A549 (cell line): ENCODE results near the gene PTGDS. TPM values are rescaled to one million over a fixed set of nuclear protein-coding genes. Genes with fewer than 3 reads are reported as not detected.

Experiments
- ATAC-seq, 2 experiments: fragments of 200-7000 bp in 1 of 2; fragments of >200 bp in 1 of 2; cut with Nextera tagmentation in 1 of 2; cut with Tn5 transposase in 1 of 2; 3 replicates each; pipeline versions ENCODE4 v1.8.0 to v1.9.1; 2018 to 2020; ENCODE audit warnings: mild to moderate bottlenecking in 1 of 2, moderate library complexity in 1 of 2
- CTCF ChIA-PET: fragments of 300-600 bp; sonication (Branson Sonifier 250); formaldehyde crosslinking; extraction: SDS; loops from one replicate; lab custom pipeline; 2021; ENCODE audit warnings: antibody characterized with exemption, inconsistent platforms; lab: Yijun Ruan, JAX
- POLR2A ChIA-PET: fragments of 350-600 bp; formaldehyde crosslinking; extraction: SDS; loops from one replicate; lab custom pipeline; 2021; ENCODE audit warnings: antibody characterized with exemption, inconsistent platforms; lab: Yijun Ruan, JAX
- DNase-seq, 2 experiments: peaks; one replicate each; pipeline versions ENCODE4 v3.0.0 to v3.0.0-alpha.2; 2011 to 2016; ENCODE audit warnings: low read depth in 1 of 2, low spot score in 1 of 2
- FAIRE-seq: peaks from 2 replicates; lab custom pipeline; 2011; peaks lifted over from hg19 to GRCh38; lab: Jason Lieb, UNC
- H3K27ac ChIP-seq, 2 experiments: fragments of >200 bp; sonication (Bioruptor Twin); formaldehyde crosslinking; 3 replicates each; pipeline ENCODE4 v1.5.1; 2016 to 2017
- H3K4me1 ChIP-seq: fragments of >200 bp; sonication (Bioruptor Twin); formaldehyde crosslinking; 3 replicates; pipeline ENCODE4 v1.6.1; 2016
- H3K4me2 ChIP-seq: fragments of >200 bp; sonication (Bioruptor Twin); formaldehyde crosslinking; 3 replicates; pipeline ENCODE4 v1.6.1; 2016
- H3K4me3 ChIP-seq: fragments of >200 bp; sonication (Bioruptor Twin); formaldehyde crosslinking; 3 replicates; pipeline ENCODE4 v1.5.1; 2016
- H3K9me3 ChIP-seq: fragments of >200 bp; sonication (Bioruptor Twin); formaldehyde crosslinking; 3 replicates; pipeline ENCODE4 v1.6.1; 2016
- BHLHE40 ChIP-seq: IDR thresholded peaks from 2 replicates; pipeline ENCODE4 v1.6.1; 2012; ENCODE audit warnings: low read depth, low read length, inconsistent platforms
- CBX8 ChIP-seq: fragments of 200-600 bp; sonication (generic); IDR thresholded peaks from 2 replicates; pipeline ENCODE4 v1.6.1; 2016
- CEBPB ChIP-seq, 2 experiments: fragments of >200 bp in 1 of 2; sonication (Bioruptor Twin) in 1 of 2; formaldehyde crosslinking in 1 of 2; IDR thresholded peaks; 2 replicates each; pipeline ENCODE4 v1.6.1; 2012 to 2016
- CHD2 ChIP-seq: fragments of 150-350 bp; IDR thresholded peaks from 2 replicates; pipeline ENCODE4 v1.6.1; 2014; ENCODE audit warnings: low read length; ENCODE audit not compliant: partially characterized antibody
- EHF ChIP-seq: fragments of 250-450 bp; sonication (Bioruptor Pico); IDR thresholded peaks from 2 replicates; pipeline ENCODE4 v1.5.0; 2020; ENCODE audit warnings: mild to moderate bottlenecking
- EHMT2 ChIP-seq: fragments of 200-600 bp; sonication (generic); IDR thresholded peaks from 2 replicates; pipeline ENCODE4 v1.6.1; 2016; ENCODE audit warnings: antibody characterized with exemption, low read depth, mild to moderate bottlenecking, moderate library complexity
- FOSL2 ChIP-seq, 2 experiments: fragments of 450-650 bp in 1 of 2; fragments of >200 bp in 1 of 2; sonication (Bioruptor Twin) in 1 of 2; formaldehyde crosslinking; IDR thresholded peaks; 2 replicates each; pipeline versions ENCODE4 v1.5.0 to v1.6.1; 2016 to 2020; ENCODE audit warnings: mild to moderate bottlenecking in 1 of 2, moderate library complexity in 1 of 2
- GATA3 ChIP-seq: IDR thresholded peaks from 2 replicates; pipeline ENCODE4 v1.6.1; 2012; ENCODE audit warnings: borderline replicate concordance
- KDM5A ChIP-seq: fragments of 200-600 bp; sonication (generic); IDR thresholded peaks from 2 replicates; pipeline ENCODE4 v1.6.1; 2016; ENCODE audit warnings: antibody characterized with exemption, mild to moderate bottlenecking
- MAZ ChIP-seq: fragments of 150-350 bp; IDR thresholded peaks from 2 replicates; pipeline ENCODE4 v1.6.1; 2014; ENCODE audit warnings: antibody characterized with exemption, low read depth, low read length, borderline replicate concordance
- MYC ChIP-seq: IDR thresholded peaks from 2 replicates; pipeline ENCODE4 v1.6.1; 2012; ENCODE audit warnings: mild to moderate bottlenecking, inconsistent platforms, low read length, improper control_type of control experiment, borderline replicate concordance
- POLR2A ChIP-seq: IDR thresholded peaks from 2 replicates; pipeline ENCODE4 v1.6.1; 2012; ENCODE audit warnings: mild to moderate bottlenecking, low read length
- RCOR1 ChIP-seq: fragments of 150-350 bp; IDR thresholded peaks from 2 replicates; pipeline ENCODE4 v1.6.1; 2014; ENCODE audit warnings: antibody characterized with exemption, low read length, low read depth
- RFX5 ChIP-seq: fragments of 450-650 bp; IDR thresholded peaks from 2 replicates; pipeline ENCODE4 v1.7.1; 2014; ENCODE audit warnings: antibody characterized with exemption, mild to moderate bottlenecking, moderate library complexity
- RNF2 ChIP-seq: fragments of 200-600 bp; sonication (generic); IDR thresholded peaks from 2 replicates; pipeline ENCODE4 v1.6.1; 2016; ENCODE audit warnings: low read depth, mild to moderate bottlenecking, antibody characterized with exemption, moderate library complexity, borderline replicate concordance
- SMC3 ChIP-seq: fragments of >200 bp; sonication (Bioruptor Twin); formaldehyde crosslinking; IDR thresholded peaks from 3 replicates; pipeline ENCODE4 v1.6.1; 2018; ENCODE audit warnings: inconsistent platforms
- TP53 ChIP-seq: fragments of 250-450 bp; sonication (Bioruptor Pico); IDR thresholded peaks from 2 replicates; pipeline ENCODE4 v1.5.0; 2021; ENCODE audit warnings: mild to moderate bottlenecking, moderate library complexity
- WGBS: methylation state at CpG from one replicate; pipeline ENCODE4 v1.1.6; 2017; ENCODE audit errors: missing lambda C conversion rate; 5-methylcytosine and 5-hydroxymethylcytosine counted together
- polyA plus RNA-seq, 4 experiments: library from polyadenylated mRNA; depleted of rRNA in 3 of 4; stranded (reverse); fragments of >200 nt; fragmentation: RNase III in 1 of 4; extraction: RNeasy Plus Mini Kit Qiagen cat#74134 plus additional on column Dnase treatment in 1 of 4; gene quantifications; 2 replicates in 3 of 4; 3 replicates in 1 of 4; pipeline ENCODE4 v1.2.3, GENCODE V29; 2011 to 2017
- TF ChIP-seq, protein P1 (sequence below): fragments of >200 bp; sonication (Bioruptor Twin); formaldehyde crosslinking; IDR thresholded peaks from 3 replicates; pipeline ENCODE4 v1.5.1; 2016
- TF ChIP-seq, protein P2 (sequence below): fragments of 150-350 bp; IDR thresholded peaks from 2 replicates; pipeline ENCODE4 v1.6.1; 2014; ENCODE audit warnings: low read depth, mild to moderate bottlenecking, low read length
- TF ChIP-seq, protein P3 (sequence below): IDR thresholded peaks from 2 replicates; pipeline ENCODE4 v1.6.1; 2012; ENCODE audit warnings: low read depth, borderline replicate concordance
- TF ChIP-seq, protein P4 (sequence below): IDR thresholded peaks from 2 replicates; pipeline ENCODE4 v1.6.1; 2012

Gene PTGDS
- polyA plus RNA-seq, 2 of the 4 experiments (the other 2 are of a cell fraction) = 0.26 to 0.31 TPM

DNA sequence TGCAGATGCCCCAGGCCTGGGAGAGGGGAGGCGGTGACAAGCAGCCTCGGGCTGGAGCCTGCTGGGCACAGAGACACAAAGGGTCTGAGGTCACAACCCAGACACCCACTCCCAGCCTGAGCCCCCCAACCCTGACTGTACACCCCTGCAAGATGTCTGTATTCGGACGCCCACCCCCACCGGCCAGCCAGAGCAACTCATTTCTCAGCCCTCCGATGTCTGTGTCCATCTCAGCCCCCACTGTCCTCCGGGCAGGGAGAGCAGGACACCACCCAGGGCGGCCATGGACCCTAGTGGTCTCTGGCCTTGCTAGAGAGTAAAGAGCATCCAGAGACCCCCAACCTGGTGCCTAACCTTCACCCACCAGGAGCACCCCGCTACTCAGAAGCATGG is 21.4 kb upstream of the PTGDS start:
- no peak for FAIRE-seq
- no peak overlapping the region for H3K4me3 ChIP-seq
- H3K4me1 ChIP-seq = peaks cover 2% of the 10 kb centered on the region; the same call in 2 of the 3 replicates
- 80% methylated on average over 9 of the region's 9 CpGs for WGBS
- DNase-seq = no peak
- H3K27ac ChIP-seq = no peak overlapping the region
- POLR2A ChIA-PET = no interaction called here
- CTCF ChIA-PET = interaction anchor here (0.8 kb wide), 1 partner anchor 9 kb away, joined by 4 read pairs; no protein-coding TSS in a partner anchor
- TF ChIP-seq FOSL2 (IDR thresholded peaks at IDR 0.05) (no peak), FOSL2 (CRISPR knock-in tag; IDR thresholded peaks at IDR 0.05) (no peak), GATA3 (no peak), CHD2 (no peak), RFX5 (no peak), KDM5A (no peak)
- no peaks in the 10 kb centered on the region for H3K9me3 ChIP-seq
- H3K4me2 ChIP-seq = no peak overlapping the region
- no peak for ATAC-seq

DNA sequence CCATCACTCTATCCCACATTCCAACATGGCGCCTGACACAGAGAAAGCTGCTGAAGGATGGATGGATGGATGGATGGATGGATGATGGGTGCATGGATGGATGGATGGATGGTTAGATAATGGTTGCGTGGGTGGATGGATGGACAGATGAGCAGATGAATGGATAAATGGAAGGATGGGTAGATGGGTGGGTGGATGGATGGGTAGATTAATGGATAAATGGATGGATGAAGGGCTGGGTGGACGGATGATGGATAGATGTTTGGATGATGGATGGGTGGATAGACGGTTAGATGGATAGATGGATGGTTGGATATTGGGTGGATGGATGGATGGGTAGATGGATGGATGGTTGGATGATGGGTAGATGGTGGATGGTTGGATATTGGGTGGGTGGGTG is 20.7 kb upstream of the PTGDS start:
- Histone ChIP-seq H3K4me3 (no peak overlapping the region), H3K9me3 (no peaks in the 10 kb centered on the region), H3K27ac (no peak overlapping the region), H3K4me2 (no peak overlapping the region), H3K4me1 (no peaks in the 10 kb centered on the region)
- no peak for ATAC-seq
- WGBS = 70% methylated on average over 4 of the region's 4 CpGs
- no peak for FAIRE-seq
- DNase-seq = no peak
- no peak for TF ChIP-seq MYC
- TF ChIP-seq RCOR1 = no peak
- no peak for TF ChIP-seq EHF (CRISPR knock-in tag)
- 0 out of 2 replicates have a peak, but pooled peaks have one; percentile 14 for TF ChIP-seq EHMT2
- POLR2A ChIA-PET = no interaction called here
- CTCF ChIA-PET = interaction anchor here (0.8 kb wide), 1 partner anchor 9 kb away, joined by 4 read pairs; no protein-coding TSS in a partner anchor

DNA sequence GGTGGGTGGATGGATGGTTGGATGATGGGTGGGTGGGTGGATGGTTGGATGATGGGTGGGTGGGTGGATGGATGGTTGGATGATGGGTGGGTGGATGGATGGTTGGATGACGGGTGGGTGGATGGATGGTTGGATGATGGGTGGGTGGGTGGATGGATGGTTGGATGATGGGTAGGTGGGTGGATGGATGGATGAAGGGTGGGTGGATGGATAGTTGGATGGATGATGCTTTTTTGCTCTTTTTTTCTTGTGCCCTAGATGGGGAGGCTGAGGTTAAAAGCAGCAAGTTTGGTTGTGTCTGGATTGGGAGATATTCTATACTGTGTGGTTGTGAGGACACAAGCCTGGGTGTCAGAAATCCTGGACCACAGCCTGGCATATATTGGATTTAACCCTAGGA is 19.8 kb upstream of the PTGDS start:
- Histone ChIP-seq H3K9me3 (no peaks in the 10 kb centered on the region), H3K4me2 (no peak overlapping the region), H3K4me3 (no peak overlapping the region), H3K27ac (no peak overlapping the region), H3K4me1 (no peaks in the 10 kb centered on the region)
- FAIRE-seq (no peak), DNase-seq (no peak)
- ChIA-PET POLR2A (interaction anchor here (1.3 kb wide), 1 partner anchor 8 kb away, joined by 3 read pairs; no protein-coding TSS in a partner anchor), CTCF (no interaction called here)
- WGBS = no CpG with 5 or more reads among the region's 1 CpG
- TF ChIP-seq TP53 (CRISPR knock-in tag) (no peak), SMC3 (no peak), CEBPB (IDR thresholded peaks at IDR 0.05) (no peak), RFX5 (no peak), RNF2 (no peak), POLR2A (no peak), MAZ (no peak), BHLHE40 (no peak), CBX8 (no peak)
- TF ChIP-seq, protein P1, sequence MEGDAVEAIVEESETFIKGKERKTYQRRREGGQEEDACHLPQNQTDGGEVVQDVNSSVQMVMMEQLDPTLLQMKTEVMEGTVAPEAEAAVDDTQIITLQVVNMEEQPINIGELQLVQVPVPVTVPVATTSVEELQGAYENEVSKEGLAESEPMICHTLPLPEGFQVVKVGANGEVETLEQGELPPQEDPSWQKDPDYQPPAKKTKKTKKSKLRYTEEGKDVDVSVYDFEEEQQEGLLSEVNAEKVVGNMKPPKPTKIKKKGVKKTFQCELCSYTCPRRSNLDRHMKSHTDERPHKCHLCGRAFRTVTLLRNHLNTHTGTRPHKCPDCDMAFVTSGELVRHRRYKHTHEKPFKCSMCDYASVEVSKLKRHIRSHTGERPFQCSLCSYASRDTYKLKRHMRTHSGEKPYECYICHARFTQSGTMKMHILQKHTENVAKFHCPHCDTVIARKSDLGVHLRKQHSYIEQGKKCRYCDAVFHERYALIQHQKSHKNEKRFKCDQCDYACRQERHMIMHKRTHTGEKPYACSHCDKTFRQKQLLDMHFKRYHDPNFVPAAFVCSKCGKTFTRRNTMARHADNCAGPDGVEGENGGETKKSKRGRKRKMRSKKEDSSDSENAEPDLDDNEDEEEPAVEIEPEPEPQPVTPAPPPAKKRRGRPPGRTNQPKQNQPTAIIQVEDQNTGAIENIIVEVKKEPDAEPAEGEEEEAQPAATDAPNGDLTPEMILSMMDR = no peak
- TF ChIP-seq, protein P2, sequence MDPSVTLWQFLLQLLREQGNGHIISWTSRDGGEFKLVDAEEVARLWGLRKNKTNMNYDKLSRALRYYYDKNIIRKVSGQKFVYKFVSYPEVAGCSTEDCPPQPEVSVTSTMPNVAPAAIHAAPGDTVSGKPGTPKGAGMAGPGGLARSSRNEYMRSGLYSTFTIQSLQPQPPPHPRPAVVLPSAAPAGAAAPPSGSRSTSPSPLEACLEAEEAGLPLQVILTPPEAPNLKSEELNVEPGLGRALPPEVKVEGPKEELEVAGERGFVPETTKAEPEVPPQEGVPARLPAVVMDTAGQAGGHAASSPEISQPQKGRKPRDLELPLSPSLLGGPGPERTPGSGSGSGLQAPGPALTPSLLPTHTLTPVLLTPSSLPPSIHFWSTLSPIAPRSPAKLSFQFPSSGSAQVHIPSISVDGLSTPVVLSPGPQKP = no peak
- TF ChIP-seq, protein P3, sequence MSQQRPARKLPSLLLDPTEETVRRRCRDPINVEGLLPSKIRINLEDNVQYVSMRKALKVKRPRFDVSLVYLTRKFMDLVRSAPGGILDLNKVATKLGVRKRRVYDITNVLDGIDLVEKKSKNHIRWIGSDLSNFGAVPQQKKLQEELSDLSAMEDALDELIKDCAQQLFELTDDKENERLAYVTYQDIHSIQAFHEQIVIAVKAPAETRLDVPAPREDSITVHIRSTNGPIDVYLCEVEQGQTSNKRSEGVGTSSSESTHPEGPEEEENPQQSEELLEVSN = no peak
- TF ChIP-seq, protein P4, sequence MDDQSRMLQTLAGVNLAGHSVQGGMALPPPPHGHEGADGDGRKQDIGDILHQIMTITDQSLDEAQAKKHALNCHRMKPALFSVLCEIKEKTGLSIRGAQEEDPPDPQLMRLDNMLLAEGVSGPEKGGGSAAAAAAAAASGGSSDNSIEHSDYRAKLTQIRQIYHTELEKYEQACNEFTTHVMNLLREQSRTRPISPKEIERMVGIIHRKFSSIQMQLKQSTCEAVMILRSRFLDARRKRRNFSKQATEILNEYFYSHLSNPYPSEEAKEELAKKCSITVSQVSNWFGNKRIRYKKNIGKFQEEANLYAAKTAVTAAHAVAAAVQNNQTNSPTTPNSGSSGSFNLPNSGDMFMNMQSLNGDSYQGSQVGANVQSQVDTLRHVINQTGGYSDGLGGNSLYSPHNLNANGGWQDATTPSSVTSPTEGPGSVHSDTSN = no peak
- TF ChIP-seq, all 56 proteins: peak for 0
- no peak for ATAC-seq
